GM12891 (cell line): ENCODE measurements around the gene TAS2R38.

ENCODE experiments used
- POLR2A ChIP-seq: IDR thresholded peaks from 2 replicates; pipeline ENCODE4 v1.6.1; 2011; ENCODE audit warnings: low read depth, low read length, control low read depth
- SPI1 ChIP-seq: IDR thresholded peaks from 2 replicates; pipeline ENCODE4 v1.6.1; 2011; ENCODE audit warnings: low read depth, low read length, control low read depth

GRCh38 chr7:141928146-141928844, 45.3 kb downstream of the TAS2R38 start:
- TF ChIP-seq SPI1 (no peak), POLR2A (no peak)
